Left lung (tissue), 10 donors: Measurements from ENCODE around the gene COL24A1. TPM values are rescaled to one million over a fixed set of nuclear protein-coding genes. Genes with fewer than 3 reads are reported as not detected.
A peak's percentile ranks its signal among the peaks of the same experiment; 100 is the strongest.

Experiments used
- ATAC-seq: fragments of 200-7000 bp; cut with Tn5 transposase; one replicate; pipeline ENCODE4 v1.9.1; 2020; ENCODE audit warnings: moderate library complexity
- DNase-seq, 4 donors: peaks; one replicate each; pipeline ENCODE4 v3.0.0-alpha.2; 2013 to 2020
- H3K27ac ChIP-seq, 2 donors: fragments of 200-600 bp; sonication (generic) in 1 of 2; one replicate each; pipeline versions ENCODE4 v1.5.0 to v1.8.0; 2020 to 2021
- H3K27me3 ChIP-seq, 2 donors: fragments of 200-600 bp; sonication (generic) in 1 of 2; one replicate each; pipeline versions ENCODE4 v1.5.0 to v1.8.0; 2020 to 2021
- H3K36me3 ChIP-seq, 2 donors: fragments of 200-600 bp; sonication (generic) in 1 of 2; one replicate each; pipeline versions ENCODE4 v1.5.0 to v1.8.0; 2020 to 2021
- H3K4me1 ChIP-seq, 2 donors: fragments of 200-600 bp; one replicate each; pipeline ENCODE4 v1.8.0; 2021
- H3K4me3 ChIP-seq, 2 donors: fragments of 200-600 bp; sonication (generic) in 1 of 2; one replicate each; pipeline versions ENCODE4 v1.5.0 to v1.8.0; 2020 to 2021; ENCODE audit warnings: mild to moderate bottlenecking in 1 of 2
- H3K9me3 ChIP-seq, 2 donors: fragments of 200-600 bp; sonication (generic) in 1 of 2; one replicate each; pipeline versions ENCODE4 v1.5.0 to v1.8.0; 2020 to 2021
- CTCF ChIP-seq, 2 donors: fragments of 200-600 bp; sonication (generic) in 1 of 2; IDR thresholded peaks; one replicate each; pipeline versions ENCODE4 v1.5.0 to v1.8.0; 2021; ENCODE audit warnings: antibody characterized with exemption in 2 of 2
- intact Hi-C, 2 donors: fragments of 100-400 bp; cut with DNase I; formaldehyde crosslinking; loops; one replicate each; pipeline versions ENCODE4 v1.11.2 to v1.14.2; 2022
- polyA plus RNA-seq, 6 donors: library from polyadenylated mRNA; unstranded; fragments of 120-200 nt; gene quantifications; one replicate each; pipeline ENCODE4 v1.2.1, GENCODE V29; 2013; ENCODE audit not compliant: insufficient read length in 6 of 6
- total RNA-seq, 2 donors: library from RNA; stranded (reverse); fragmentation: NEBNext Ultra II Directional; extraction: Animal tissue kit (Norgen Biotek cat#: 25700); gene quantifications; one replicate each; pipeline ENCODE4 v1.2.1, GENCODE V29; 2021
- donor health status: DM: no; HTN: yes; CAD: no.
- donor health status: DM: no; HTN: no; CAD: no.

Gene COL24A1
- total and polyA plus RNA-seq, 8 donors, result 0.84 to 40.8 (median 29.1) TPM

DNA sequence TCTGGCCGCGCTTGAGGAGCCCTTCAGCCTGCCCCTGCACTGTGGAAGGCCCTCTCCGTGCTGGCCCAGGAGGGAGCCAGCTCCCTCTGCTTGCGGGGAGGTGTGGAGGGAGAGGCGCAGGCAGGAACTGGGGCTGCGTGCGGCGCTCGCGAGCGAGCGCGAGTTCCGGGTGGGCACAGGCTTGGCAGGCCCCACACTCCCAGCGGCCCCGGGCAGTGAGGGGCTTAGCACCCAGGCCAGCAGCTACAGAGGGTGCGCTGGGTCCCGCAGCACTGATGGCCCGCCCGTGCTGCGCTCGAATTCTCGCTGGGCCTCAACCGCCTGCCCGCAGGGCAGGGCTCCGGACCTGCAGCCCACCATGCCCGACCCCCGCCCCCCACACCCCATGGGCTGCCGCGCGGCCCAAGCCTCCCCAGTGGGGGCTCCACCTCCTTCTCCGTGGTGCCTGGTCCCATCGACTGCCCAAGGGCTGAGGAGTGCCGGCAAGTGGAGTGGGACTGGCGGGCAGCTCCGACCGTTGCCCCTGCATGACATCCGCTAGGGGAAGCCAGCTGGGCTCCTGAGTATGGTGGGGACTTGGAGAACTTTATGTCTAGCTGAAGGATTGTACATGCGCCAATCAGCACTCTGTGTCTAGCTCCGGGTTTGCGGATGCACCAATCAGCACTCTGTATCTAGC lies 46.0 kb downstream of the COL24A1 start:
- no peaks in the 10 kb centered on the region for H3K36me3 ChIP-seq
- H3K4me3 ChIP-seq, result no peak overlapping the region
- no peak for TF ChIP-seq CTCF (IDR thresholded peaks at IDR 0.05)
- H3K4me1 ChIP-seq, result no peaks in the 10 kb centered on the region
- no peaks in the 10 kb centered on the region for H3K27me3 ChIP-seq
- DNase-seq, result peak in 1 of 4 donors; percentile 67
- ATAC-seq, result no peak
- intact Hi-C loops, result no loop called here
- H3K27ac ChIP-seq, result no peak overlapping the region
- H3K9me3 ChIP-seq, result peaks cover 0 to 4% of the 10 kb centered on the region in 2 donors

DNA sequence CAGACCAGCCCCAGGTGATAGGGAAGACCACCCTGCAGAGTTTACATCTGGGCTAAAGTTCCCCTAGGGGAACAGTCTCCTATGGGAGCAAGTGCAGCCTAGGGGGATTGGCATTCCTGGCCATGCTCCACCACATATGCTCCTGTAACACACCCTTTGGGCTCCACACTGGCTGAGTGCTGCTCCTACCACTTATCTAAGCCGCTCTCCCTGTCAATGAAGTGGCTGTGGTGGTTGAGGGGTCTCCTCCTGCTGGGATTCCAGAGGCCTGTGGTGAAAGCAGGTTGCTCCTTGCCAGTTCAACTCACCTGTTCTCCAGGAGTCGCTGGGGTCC lies 51.1 kb downstream of the COL24A1 start:
- Histone ChIP-seq H3K36me3 (no peaks in the 10 kb centered on the region), H3K27ac (no peak overlapping the region), H3K9me3 (peaks cover 0 to under 1% of the 10 kb centered on the region in 2 donors), H3K4me1 (no peaks in the 10 kb centered on the region), H3K27me3 (no peaks in the 10 kb centered on the region), H3K4me3 (no peak overlapping the region)
- no peak for TF ChIP-seq CTCF (IDR thresholded peaks at IDR 0.05)
- no peak for DNase-seq
- no peak for ATAC-seq
- intact Hi-C loops, result no loop called here

DNA sequence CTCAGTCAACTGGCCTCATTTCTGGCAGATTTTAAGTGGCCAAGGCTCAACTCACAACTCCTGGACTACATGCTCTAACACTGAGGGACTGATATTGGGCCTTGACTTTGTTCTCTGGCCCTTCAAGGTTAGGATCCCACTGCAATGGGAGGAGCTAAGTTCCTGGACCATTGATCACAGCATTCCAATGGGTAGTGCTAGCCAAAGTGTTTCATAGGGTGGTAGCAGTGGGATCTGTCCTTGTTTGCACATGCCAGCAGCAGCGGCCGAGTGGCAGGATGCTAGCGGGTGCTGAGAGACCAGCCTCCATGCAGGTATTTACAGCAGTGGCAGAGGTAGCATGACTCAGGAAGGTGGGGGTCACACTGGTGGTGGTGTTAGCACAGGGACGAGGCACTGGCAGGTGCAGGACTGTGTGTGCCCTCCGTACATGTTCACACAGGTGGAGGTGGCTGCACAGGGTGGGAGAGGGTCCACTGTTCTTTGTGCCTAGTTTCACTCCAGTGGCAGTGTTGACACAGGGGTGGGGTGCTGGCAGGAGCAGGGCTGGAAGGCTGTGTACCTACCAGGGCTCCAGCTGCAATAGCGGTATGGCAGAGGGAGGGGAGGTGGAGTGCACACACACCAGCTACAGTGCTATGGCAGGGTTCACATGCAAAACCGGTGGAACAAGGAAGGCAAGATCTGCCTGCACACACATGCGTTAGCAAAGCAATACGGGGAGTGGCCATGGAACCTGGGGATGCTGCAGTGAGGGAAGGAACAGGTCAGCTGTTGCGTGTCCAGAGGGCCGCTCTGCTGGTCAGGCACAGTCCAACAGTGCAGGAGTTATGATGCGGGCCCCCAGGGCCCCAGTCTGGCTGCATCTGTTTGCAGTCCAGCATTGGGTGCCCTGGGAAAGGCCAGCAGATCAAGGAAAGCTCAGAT lies 51.7 kb downstream of the COL24A1 start:
- no peaks in the 10 kb centered on the region for H3K4me1 ChIP-seq
- no peaks in the 10 kb centered on the region for H3K27me3 ChIP-seq
- no peaks in the 10 kb centered on the region for H3K9me3 ChIP-seq
- DNase-seq (peak in 3 of 4 donors; percentile 14 to 82 (median 36)), ATAC-seq (peak; percentile 53)
- H3K36me3 ChIP-seq, result no peaks in the 10 kb centered on the region
- no peak overlapping the region for H3K4me3 ChIP-seq
- TF ChIP-seq CTCF (IDR thresholded peaks at IDR 0.05), result no peak
- no peak overlapping the region for H3K27ac ChIP-seq
- intact Hi-C loops, result no loop called here

DNA sequence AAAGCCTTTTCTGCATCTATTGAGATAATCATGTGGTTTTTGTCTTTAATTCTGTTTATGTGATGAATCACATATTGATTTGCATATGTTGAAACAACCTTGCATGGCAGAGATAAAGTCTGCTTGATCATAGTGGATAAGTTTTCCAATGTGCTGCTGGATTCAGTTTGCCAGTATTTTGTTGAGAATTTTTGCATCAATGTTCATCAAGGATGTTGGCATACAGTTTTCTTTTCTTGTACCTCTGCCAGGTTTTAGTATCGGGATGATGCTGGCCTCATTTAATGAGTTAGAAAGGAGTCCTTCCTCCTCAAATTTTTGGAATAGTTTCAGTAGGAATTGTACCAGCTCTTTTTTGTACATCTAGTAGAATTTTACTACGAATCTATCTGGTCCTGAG lies 55.0 kb downstream of the COL24A1 start:
- Histone ChIP-seq H3K27ac (no peak overlapping the region), H3K27me3 (no peaks in the 10 kb centered on the region), H3K9me3 (no peaks in the 10 kb centered on the region), H3K4me1 (no peaks in the 10 kb centered on the region), H3K36me3 (no peaks in the 10 kb centered on the region), H3K4me3 (no peak overlapping the region)
- DNase-seq, result no peak
- intact Hi-C loops, result no loop called here
- no peak for ATAC-seq
- no peak for TF ChIP-seq CTCF (IDR thresholded peaks at IDR 0.05)

DNA sequence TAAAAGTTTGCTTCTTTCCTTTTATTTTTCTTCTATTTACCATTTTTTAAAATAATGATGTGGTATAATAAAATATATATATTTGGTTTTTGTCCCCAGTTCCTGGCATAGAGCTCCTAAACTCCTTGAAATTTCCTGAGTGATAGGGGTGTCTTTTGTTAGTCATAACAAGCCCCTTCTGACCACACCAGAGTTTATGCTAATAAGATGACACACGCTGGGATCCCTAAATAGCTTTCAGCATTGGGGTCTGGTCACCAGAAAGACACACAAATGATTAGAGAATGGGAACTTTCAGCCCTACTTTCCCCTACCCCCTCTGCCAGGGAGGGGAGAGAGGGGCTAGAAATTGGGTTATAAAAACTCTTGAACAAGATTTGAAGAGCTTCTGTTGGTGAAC lies 56.2 kb downstream of the COL24A1 start:
- Histone ChIP-seq H3K36me3 (no peaks in the 10 kb centered on the region), H3K9me3 (no peaks in the 10 kb centered on the region), H3K27me3 (no peaks in the 10 kb centered on the region), H3K27ac (no peak overlapping the region), H3K4me1 (no peaks in the 10 kb centered on the region), H3K4me3 (no peak overlapping the region)
- DNase-seq (no peak), ATAC-seq (no peak)
- no peak for TF ChIP-seq CTCF (IDR thresholded peaks at IDR 0.05)
- intact Hi-C loops, result no loop called here
